ENCODE measurements around the gene ESR2.

The ESR2 gene

DNA sequence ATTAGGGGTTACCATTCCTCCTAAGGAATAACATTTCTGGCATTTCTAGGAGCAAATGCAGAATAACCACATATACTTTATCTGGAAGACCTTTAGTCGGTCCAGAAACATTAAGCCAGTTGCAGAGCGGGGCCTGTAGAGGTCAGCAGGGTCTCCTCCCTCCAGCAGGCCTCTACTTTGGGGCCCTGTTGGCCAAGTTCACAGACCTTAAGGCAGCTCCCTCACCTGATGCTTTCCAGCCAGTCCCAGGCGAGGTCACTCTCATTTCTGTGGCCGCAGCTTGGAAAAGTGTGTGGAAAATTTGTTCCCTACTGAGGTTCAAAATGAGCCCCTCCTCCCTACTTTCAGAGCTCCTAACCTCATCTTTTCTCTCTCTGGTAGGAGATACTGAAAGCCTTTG, 74.1 kb downstream of the ESR2 start:
- H3K27me3 ChIP-seq (ENCODE audit: control insufficient read depth, insufficient read depth, low read length): no peaks in the 10 kb centered on the region
- H3K9ac ChIP-seq: no peak overlapping the region
- H3K4me3 ChIP-seq (ENCODE audit: low read depth, low read length): no peak overlapping the region
- H3K36me3 ChIP-seq (ENCODE audit: control insufficient read depth, insufficient read depth, low read length): no peaks in the 10 kb centered on the region
- H3K79me2 ChIP-seq: no peaks in the 10 kb centered on the region
- TF ChIP-seq, protein P1, sequence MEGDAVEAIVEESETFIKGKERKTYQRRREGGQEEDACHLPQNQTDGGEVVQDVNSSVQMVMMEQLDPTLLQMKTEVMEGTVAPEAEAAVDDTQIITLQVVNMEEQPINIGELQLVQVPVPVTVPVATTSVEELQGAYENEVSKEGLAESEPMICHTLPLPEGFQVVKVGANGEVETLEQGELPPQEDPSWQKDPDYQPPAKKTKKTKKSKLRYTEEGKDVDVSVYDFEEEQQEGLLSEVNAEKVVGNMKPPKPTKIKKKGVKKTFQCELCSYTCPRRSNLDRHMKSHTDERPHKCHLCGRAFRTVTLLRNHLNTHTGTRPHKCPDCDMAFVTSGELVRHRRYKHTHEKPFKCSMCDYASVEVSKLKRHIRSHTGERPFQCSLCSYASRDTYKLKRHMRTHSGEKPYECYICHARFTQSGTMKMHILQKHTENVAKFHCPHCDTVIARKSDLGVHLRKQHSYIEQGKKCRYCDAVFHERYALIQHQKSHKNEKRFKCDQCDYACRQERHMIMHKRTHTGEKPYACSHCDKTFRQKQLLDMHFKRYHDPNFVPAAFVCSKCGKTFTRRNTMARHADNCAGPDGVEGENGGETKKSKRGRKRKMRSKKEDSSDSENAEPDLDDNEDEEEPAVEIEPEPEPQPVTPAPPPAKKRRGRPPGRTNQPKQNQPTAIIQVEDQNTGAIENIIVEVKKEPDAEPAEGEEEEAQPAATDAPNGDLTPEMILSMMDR (IDR thresholded peaks at IDR 0.05): no peak
- H3K9me3 ChIP-seq (ENCODE audit: control insufficient read depth, low read length): no peaks in the 10 kb centered on the region
- H2AFZ ChIP-seq: no peak overlapping the region
- H3K4me1 ChIP-seq: peaks cover 20% of the 10 kb centered on the region
- H3K4me2 ChIP-seq (ENCODE audit: low read length): no peak overlapping the region
- H3K27ac ChIP-seq: no peak overlapping the region

DNA sequence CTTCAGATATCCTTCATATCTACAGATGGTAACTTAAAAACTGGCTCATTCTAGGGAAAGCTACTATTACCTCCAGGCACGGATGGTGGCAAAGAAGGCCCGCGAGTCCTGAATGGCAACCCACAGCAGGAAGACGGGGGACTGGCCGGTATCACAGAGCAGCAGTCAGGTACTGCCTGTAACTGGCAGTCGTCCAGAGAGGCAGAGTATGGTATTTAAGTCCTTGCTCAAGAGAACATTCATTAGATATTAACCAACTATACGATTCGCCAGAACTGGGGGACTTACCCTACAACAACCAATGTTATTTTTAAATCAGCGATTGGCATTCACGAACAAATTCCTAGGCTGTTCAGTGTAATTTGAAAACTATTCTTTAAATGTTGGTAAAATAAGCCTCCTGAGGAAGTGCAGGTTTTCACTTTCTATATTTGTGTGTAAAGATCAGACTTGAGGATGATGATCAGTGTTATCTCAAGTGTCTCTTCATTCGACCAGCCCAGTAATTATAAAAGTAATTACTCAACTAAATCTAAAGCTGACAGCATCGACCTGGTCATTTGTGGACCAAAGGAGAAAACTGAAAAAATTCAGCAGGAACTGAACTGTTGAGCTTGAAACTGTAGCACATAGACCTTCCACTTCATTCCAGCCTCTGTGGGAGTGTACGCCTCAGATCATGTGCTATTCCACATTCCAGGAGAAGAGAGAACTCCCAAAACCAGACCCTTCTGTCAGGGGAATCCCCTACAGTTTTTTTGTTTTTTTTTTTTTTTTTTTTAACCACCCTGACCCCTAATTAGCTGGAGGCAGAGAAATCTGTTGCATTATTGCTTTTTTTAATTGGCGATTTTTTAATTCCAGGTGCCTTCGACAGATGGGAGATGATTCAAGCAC, 75.6 kb downstream of the ESR2 start:
- H3K4me2 ChIP-seq (ENCODE audit: low read length): no peak overlapping the region
- H3K4me3 ChIP-seq (ENCODE audit: low read depth, low read length): no peak overlapping the region
- no peak overlapping the region for H2AFZ ChIP-seq
- no peaks in the 10 kb centered on the region for H3K79me2 ChIP-seq
- no peaks in the 10 kb centered on the region for H3K27me3 ChIP-seq (ENCODE audit: control insufficient read depth, insufficient read depth, low read length)
- TF ChIP-seq, protein P1 (IDR thresholded peaks at IDR 0.05): no peak
- H3K9me3 ChIP-seq (ENCODE audit: control insufficient read depth, low read length): no peaks in the 10 kb centered on the region
- H3K9ac ChIP-seq: no peak overlapping the region
- H3K27ac ChIP-seq: no peak overlapping the region
- no peaks in the 10 kb centered on the region for H3K36me3 ChIP-seq (ENCODE audit: control insufficient read depth, insufficient read depth, low read length)
- peaks cover 20% of the 10 kb centered on the region for H3K4me1 ChIP-seq

DNA sequence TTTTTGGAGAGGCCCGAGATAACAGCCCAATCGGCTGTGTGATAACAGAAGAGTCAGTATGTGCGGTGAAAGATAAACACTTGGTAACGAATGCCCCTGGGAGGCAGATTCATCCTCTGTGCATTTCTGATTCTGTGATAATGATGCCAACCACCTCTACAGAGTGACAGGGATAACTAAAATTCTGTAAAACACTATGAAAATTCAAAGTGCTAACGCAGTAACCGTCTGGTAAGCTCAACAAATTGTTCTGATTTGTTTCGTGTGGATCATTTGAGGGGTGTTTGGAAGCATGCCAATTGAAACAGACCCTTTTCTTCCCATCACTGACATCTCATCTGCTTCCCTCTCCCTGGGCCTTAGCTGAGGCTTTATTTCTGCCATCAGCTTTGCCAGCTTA, 76.3 kb downstream of the ESR2 start:
- H3K27me3 ChIP-seq (ENCODE audit: control insufficient read depth, insufficient read depth, low read length): no peaks in the 10 kb centered on the region
- peaks cover 21% of the 10 kb centered on the region for H3K4me1 ChIP-seq
- no peaks in the 10 kb centered on the region for H3K9me3 ChIP-seq (ENCODE audit: control insufficient read depth, low read length)
- no peak overlapping the region for H3K27ac ChIP-seq
- no peaks in the 10 kb centered on the region for H3K79me2 ChIP-seq
- H3K36me3 ChIP-seq (ENCODE audit: control insufficient read depth, insufficient read depth, low read length): no peaks in the 10 kb centered on the region
- H2AFZ ChIP-seq: no peak overlapping the region
- H3K4me2 ChIP-seq (ENCODE audit: low read length): peak overlapping the region; percentile 18
- no peak overlapping the region for H3K4me3 ChIP-seq (ENCODE audit: low read depth, low read length)
- no peak overlapping the region for H3K9ac ChIP-seq
- TF ChIP-seq, protein P1 (IDR thresholded peaks at IDR 0.05): no peak

DNA sequence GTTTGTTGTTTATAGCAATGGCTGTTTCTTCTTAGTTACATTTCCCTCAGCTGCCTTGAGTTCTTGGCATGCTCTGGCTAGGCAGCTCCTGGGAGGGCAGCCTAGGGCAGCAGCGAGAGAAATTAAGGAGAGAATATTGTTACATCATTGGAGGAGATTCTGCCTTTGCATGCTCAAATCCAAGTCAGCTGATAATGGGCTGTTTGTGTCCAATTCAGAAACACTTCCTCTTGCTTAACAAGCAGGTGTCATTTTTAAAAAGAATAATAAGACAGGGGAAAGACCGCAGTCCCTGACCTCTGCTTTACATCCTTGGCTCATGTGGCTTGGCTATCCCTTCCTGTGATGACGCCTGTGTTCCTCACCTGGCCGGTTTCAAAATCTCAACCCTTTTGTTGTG, 76.9 kb downstream of the ESR2 start:
- Histone ChIP-seq H3K36me3 (ENCODE audit: control insufficient read depth, insufficient read depth, low read length) (no peaks in the 10 kb centered on the region), H3K27ac (peak overlapping the region; percentile 21), H3K79me2 (no peaks in the 10 kb centered on the region), H3K27me3 (ENCODE audit: control insufficient read depth, insufficient read depth, low read length) (no peaks in the 10 kb centered on the region), H3K4me2 (ENCODE audit: low read length) (peak overlapping the region; percentile 18), H3K9me3 (ENCODE audit: control insufficient read depth, low read length) (no peaks in the 10 kb centered on the region), H3K4me1 (peaks cover 22% of the 10 kb centered on the region), H3K4me3 (ENCODE audit: low read depth, low read length) (no peak overlapping the region), H2AFZ (no peak overlapping the region), H3K9ac (no peak overlapping the region)
- TF ChIP-seq, protein P1 (IDR thresholded peaks at IDR 0.05): no peak

DNA sequence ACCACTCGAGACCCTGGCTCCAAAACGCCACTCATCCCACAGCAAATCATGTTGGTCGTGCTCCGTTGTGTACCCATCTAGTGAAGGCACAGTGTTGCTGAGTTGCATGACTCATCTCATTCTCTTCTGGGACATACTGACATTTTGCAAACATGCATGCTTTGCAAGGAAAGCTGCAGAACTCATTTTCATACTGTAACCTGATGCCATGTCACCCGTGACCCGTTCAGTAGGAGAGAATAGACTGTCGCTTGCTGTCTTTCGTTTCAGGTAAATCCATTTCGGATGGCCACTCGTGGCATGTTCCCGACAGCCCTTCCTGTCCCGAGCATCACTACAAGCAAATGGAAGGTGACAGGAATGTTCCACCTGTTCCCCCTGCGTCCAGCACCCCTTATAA, 78.2 kb downstream of the ESR2 start:
- Histone ChIP-seq H3K27ac (peak overlapping the region; percentile 25), H3K4me1 (peaks cover 22% of the 10 kb centered on the region), H2AFZ (peak overlapping the region; percentile 30)

More for the DNA sequence above, 78.2 kb downstream of the ESR2 start:
- no peak overlapping the region for H3K9ac ChIP-seq
- H3K4me3 ChIP-seq (ENCODE audit: low read depth, low read length): peak overlapping the region; percentile 37
- no peaks in the 10 kb centered on the region for H3K79me2 ChIP-seq
- TF ChIP-seq, protein P1 (IDR thresholded peaks at IDR 0.05): no peak
- H3K27me3 ChIP-seq (ENCODE audit: control insufficient read depth, insufficient read depth, low read length): no peaks in the 10 kb centered on the region
- no peaks in the 10 kb centered on the region for H3K36me3 ChIP-seq (ENCODE audit: control insufficient read depth, insufficient read depth, low read length)
- H3K9me3 ChIP-seq (ENCODE audit: control insufficient read depth, low read length): no peaks in the 10 kb centered on the region
- peak overlapping the region; percentile 76 for H3K4me2 ChIP-seq (ENCODE audit: low read length)
